K562 (cell line): ENCODE results near the gene TOP3A. TPM values are rescaled to one million over a fixed set of nuclear protein-coding genes. Genes with fewer than 3 reads are reported as not detected.
A peak's percentile ranks its signal among the peaks of the same experiment; 100 is the strongest.

Experiments used
- ATF2 ChIP-seq: sonication (generic); formaldehyde crosslinking; IDR thresholded peaks from 2 replicates; pipeline ENCODE4 v1.8.1; 2022; ENCODE audit warnings: missing genetic modification reagents
- BRCA1 ChIP-seq, 2 experiments: fragments of 450-650 bp in 1 of 2; sonication (generic) in 1 of 2; formaldehyde crosslinking in 1 of 2; IDR thresholded peaks; 2 replicates each; pipeline versions ENCODE4 v1.5.0 to v1.6.1; 2017 to 2020; ENCODE audit warnings: mild to moderate bottlenecking in 1 of 2, missing genetic modification reagents in 1 of 2
- DIDO1 ChIP-seq: fragments of 450-650 bp; IDR thresholded peaks from 2 replicates; pipeline ENCODE4 v1.6.1; 2016; ENCODE audit warnings: low read depth, missing biosample characterization, missing genetic modification characterization
- ESRRB ChIP-seq: fragments of 250-450 bp; sonication (Bioruptor Pico); IDR thresholded peaks from 2 replicates; pipeline ENCODE4 v1.5.0; 2020; ENCODE audit warnings: mild to moderate bottlenecking, moderate library complexity, borderline replicate concordance
- ETS2 ChIP-seq: IDR thresholded peaks from 2 replicates; pipeline ENCODE4 v1.6.1; 2016; ENCODE audit warnings: borderline replicate concordance, missing genetic modification characterization, mild to moderate bottlenecking, moderate library complexity, missing compliant biosample characterization; ENCODE audit not compliant: poor library complexity, severe bottlenecking
- GTF2A2 ChIP-seq: IDR thresholded peaks from 2 replicates; pipeline ENCODE4 v1.6.1; 2016; ENCODE audit warnings: mild to moderate bottlenecking, missing genetic modification characterization, missing compliant biosample characterization
- JUNB ChIP-seq: fragments of 450-650 bp; formaldehyde crosslinking; conservative IDR thresholded peaks from 2 replicates; pipeline ENCODE4 v1.4.0; 2020; ENCODE audit warnings: mild to moderate bottlenecking
- LARP7 ChIP-seq: fragments of 450-650 bp; IDR thresholded peaks from 2 replicates; pipeline ENCODE4 v1.6.1; 2016
- MECOM ChIP-seq: fragments of 250-450 bp; sonication (Bioruptor Pico); IDR thresholded peaks from 2 replicates; pipeline ENCODE4 v1.8.0; 2022; ENCODE audit warnings: inconsistent platforms
- NFATC3 ChIP-seq: fragments of 450-650 bp; IDR thresholded peaks from 2 replicates; pipeline ENCODE4 v1.6.1; 2017; ENCODE audit warnings: mild to moderate bottlenecking
- NR0B1 ChIP-seq: fragments of 450-650 bp; IDR thresholded peaks from one replicate; pipeline ENCODE4 v1.6.1; 2018; ENCODE audit warnings: mild to moderate bottlenecking, moderate library complexity; ENCODE audit not compliant: partially characterized antibody
- PATZ1 ChIP-seq: fragments of 250-450 bp; sonication (Bioruptor Pico); IDR thresholded peaks from 2 replicates; pipeline ENCODE4 v1.5.0; 2020; ENCODE audit warnings: mild to moderate bottlenecking, borderline replicate concordance
- PTTG1 ChIP-seq: fragments of 450-650 bp; IDR thresholded peaks from 2 replicates; pipeline ENCODE4 v1.6.1; 2016; ENCODE audit warnings: low read depth, mild to moderate bottlenecking, missing genetic modification characterization, missing compliant biosample characterization
- RBBP5 ChIP-seq: fragments of 200-600 bp; sonication (generic); IDR thresholded peaks from 2 replicates; pipeline ENCODE4 v1.6.1; 2012; ENCODE audit warnings: borderline replicate concordance, mild to moderate bottlenecking, low read length, control low read depth, inconsistent platforms; ENCODE audit not compliant: insufficient read depth, poor library complexity, severe bottlenecking
- TCF7L2 ChIP-seq: fragments of 150-350 bp; IDR thresholded peaks from 2 replicates; pipeline ENCODE4 v1.6.1; 2016; ENCODE audit warnings: low read depth, mild to moderate bottlenecking, low read length, moderate library complexity
- U2AF1 ChIP-seq: fragments of 200-400 bp; formaldehyde crosslinking; optimal IDR thresholded peaks from 2 replicates; pipeline ENCODE3; 2017; ENCODE audit warnings: mild to moderate bottlenecking, low read depth, low read length, moderate library complexity
- YBX1 ChIP-seq: fragments of 450-650 bp; IDR thresholded peaks from 2 replicates; pipeline ENCODE4 v1.7.1; 2016; ENCODE audit warnings: mild to moderate bottlenecking
- ZBED1 ChIP-seq: IDR thresholded peaks from 2 replicates; pipeline ENCODE4 v1.6.1; 2014
- ZNF224 ChIP-seq: sonication (generic); formaldehyde crosslinking; IDR thresholded peaks from 2 replicates; pipeline ENCODE4 v1.8.0; 2022; ENCODE audit warnings: mild to moderate bottlenecking, missing genetic modification reagents
- ZNF77 ChIP-seq: fragments of 250-450 bp; sonication (Bioruptor Pico); IDR thresholded peaks from 2 replicates; pipeline ENCODE4 v1.5.0; 2020
- ZSCAN32 ChIP-seq: fragments of 450-650 bp; formaldehyde crosslinking; IDR thresholded peaks from 2 replicates; pipeline ENCODE4 v1.4.0; 2020; ENCODE audit warnings: mild to moderate bottlenecking, moderate library complexity
- polyA plus RNA-seq, 8 experiments: library from polyadenylated mRNA; depleted of rRNA in 4 of 8; stranded (reverse) in 5 of 8; unstranded in 3 of 8; fragments of >200 nt; fragmentation: Nextera tagmentation in 2 of 8; fragmentation: Illumina TruSeq in 1 of 8; extraction: Ambion mirVana in 2 of 8; extraction: Trizol in 1 of 8; gene quantifications; 2 replicates each; pipeline versions ENCODE4 v1.2.1 to v1.2.3, GENCODE V29; 2011 to 2014; ENCODE audit warnings: inconsistent platforms in 1 of 8, missing spikeins in 1 of 8
- total RNA-seq, 7 experiments: library from RNA; depleted of rRNA in 6 of 7; stranded (reverse); fragments of >200 nt in 6 of 7; fragmentation: Illumina TruSeq in 2 of 7; extraction: Trizol in 2 of 7; gene quantifications; 2 replicates each; pipeline versions ENCODE4 v1.2.1 to v1.2.3, GENCODE V29; 2011 to 2021; ENCODE audit warnings: low replicate concordance in 1 of 7

Gene TOP3A
- total and polyA plus RNA-seq, 9 of the 15 experiments (the other 6 are each of a cell fraction or from before 2014, with no cell fraction given), result 5.2 to 49.7 (median 24.7) TPM

- TF ChIP-seq ZSCAN32 (CRISPR knock-in tag), result no peak
- no peak for TF ChIP-seq RBBP5
- TF ChIP-seq TCF7L2, result no peak
- no peak for TF ChIP-seq GTF2A2 (tag)
- TF ChIP-seq DIDO1 (tag), result peak; percentile 61; the same call in 1 of the 2 replicates
- no peak for TF ChIP-seq MECOM (CRISPR knock-in tag)
- no peak for TF ChIP-seq BRCA1 (IDR thresholded peaks at IDR 0.05)
- TF ChIP-seq BRCA1 (CRISPR knock-in tag; IDR thresholded peaks at IDR 0.05), result no peak
- TF ChIP-seq ESRRB (CRISPR knock-in tag), result no peak
- no peak for TF ChIP-seq PATZ1 (CRISPR knock-in tag)
- no peak for TF ChIP-seq ZNF224 (CRISPR knock-in tag)
- TF ChIP-seq ETS2 (tag), result no peak
- no peak for TF ChIP-seq ZBED1
- no peak for TF ChIP-seq U2AF1
- TF ChIP-seq PTTG1, result no peak
- TF ChIP-seq ZNF77 (CRISPR knock-in tag), result no peak
- no peak for TF ChIP-seq YBX1
- TF ChIP-seq ATF2 (CRISPR knock-in tag), result no peak
- TF ChIP-seq NFATC3, result no peak
- TF ChIP-seq LARP7, result no peak
- TF ChIP-seq JUNB (CRISPR knock-in tag), result no peak
- no peak for TF ChIP-seq NR0B1
These were observed at the start of gene TOP3A, which contains the start of gene SMCR8 (continued) for GRCh38 chr17:18314731-18315561.
